ENCODE measurements around the gene FOXO6. TPM values are rescaled to one million over a fixed set of nuclear protein-coding genes. Genes with fewer than 3 reads are reported as not detected.
A peak's percentile ranks its signal among the peaks of the same experiment; 100 is the strongest.

The FOXO6 gene
- total and polyA plus RNA-seq, 2 donors (not counting 1 experiment from before 2014, with no cell fraction given), result under 0.01 TPM; not detected in 1

DNA sequence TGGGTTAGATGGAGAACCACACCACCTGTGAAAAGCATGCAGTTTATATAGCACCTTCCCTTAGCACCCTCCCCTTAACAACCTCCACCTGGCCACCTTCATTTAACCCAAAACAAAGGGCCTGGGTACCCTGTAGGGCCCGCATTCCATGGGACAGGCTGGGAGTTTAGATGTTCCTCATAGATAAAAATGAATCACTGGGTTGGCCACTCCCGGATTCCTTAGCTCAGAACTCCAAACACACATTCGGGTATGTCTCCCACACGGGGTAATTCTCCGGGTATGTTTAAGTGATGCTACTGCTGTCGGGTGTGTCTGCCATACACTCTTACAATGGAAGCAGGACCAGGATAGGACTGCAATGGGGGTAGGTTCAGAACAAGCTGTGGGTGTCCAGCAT, 43.9 kb upstream of the FOXO6 start:
- Histone ChIP-seq H3K27ac (ENCODE audit: insufficient read depth, low read length) (no peak overlapping the region), H3K79me2 (ENCODE audit: control insufficient read depth, insufficient read depth, low read length) (no peaks in the 10 kb centered on the region), H3K27me3 (ENCODE audit: control insufficient read depth, insufficient read depth, low read length) (no peaks in the 10 kb centered on the region), H3K9me3 (ENCODE audit: control insufficient read depth, insufficient read depth, low read depth, low read length) (no peaks in the 10 kb centered on the region), H3K9ac (ENCODE audit: insufficient read depth, low read length) (no peak overlapping the region), H3K4me1 (ENCODE audit: control insufficient read depth, extremely low read depth, insufficient read depth, low read length) (no peaks in the 10 kb centered on the region), H3K4me3 (replicated peaks in 1 of 4; ENCODE audit: control extremely low read depth in 1 of 4, insufficient read depth in 1 of 4, low read depth in 3 of 4, low read length in 4 of 4) (no peak overlapping the region), H3K4me2 (ENCODE audit: extremely low read depth, insufficient read depth, low read length) (no peak overlapping the region), H3K36me3 (ENCODE audit: control insufficient read depth, insufficient read depth, low read length) (no peaks in the 10 kb centered on the region), H4K20me1 (ENCODE audit: control insufficient read depth, extremely low read depth, insufficient read depth, low read length) (no peaks in the 10 kb centered on the region), H2AFZ (ENCODE audit: low read length) (no peak overlapping the region)
- DNase-seq (ENCODE audit: low read depth in 2 of 2), result peak in 1 of 2 donors; percentile 44
- no peak for TF ChIP-seq EZH2 (IDR thresholded peaks at IDR 0.05; ENCODE audit: low read length, missing control alignments)
- TF ChIP-seq, protein P1, sequence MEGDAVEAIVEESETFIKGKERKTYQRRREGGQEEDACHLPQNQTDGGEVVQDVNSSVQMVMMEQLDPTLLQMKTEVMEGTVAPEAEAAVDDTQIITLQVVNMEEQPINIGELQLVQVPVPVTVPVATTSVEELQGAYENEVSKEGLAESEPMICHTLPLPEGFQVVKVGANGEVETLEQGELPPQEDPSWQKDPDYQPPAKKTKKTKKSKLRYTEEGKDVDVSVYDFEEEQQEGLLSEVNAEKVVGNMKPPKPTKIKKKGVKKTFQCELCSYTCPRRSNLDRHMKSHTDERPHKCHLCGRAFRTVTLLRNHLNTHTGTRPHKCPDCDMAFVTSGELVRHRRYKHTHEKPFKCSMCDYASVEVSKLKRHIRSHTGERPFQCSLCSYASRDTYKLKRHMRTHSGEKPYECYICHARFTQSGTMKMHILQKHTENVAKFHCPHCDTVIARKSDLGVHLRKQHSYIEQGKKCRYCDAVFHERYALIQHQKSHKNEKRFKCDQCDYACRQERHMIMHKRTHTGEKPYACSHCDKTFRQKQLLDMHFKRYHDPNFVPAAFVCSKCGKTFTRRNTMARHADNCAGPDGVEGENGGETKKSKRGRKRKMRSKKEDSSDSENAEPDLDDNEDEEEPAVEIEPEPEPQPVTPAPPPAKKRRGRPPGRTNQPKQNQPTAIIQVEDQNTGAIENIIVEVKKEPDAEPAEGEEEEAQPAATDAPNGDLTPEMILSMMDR (conservative IDR thresholded peaks at IDR 0.05 in 1 of 2, IDR thresholded peaks at IDR 0.05 in 1 of 2; ENCODE audit: low read depth in 1 of 2, low read length in 2 of 2), result no peak

- no peak for TF ChIP-seq EZH2 (IDR thresholded peaks at IDR 0.05; ENCODE audit: low read length, missing control alignments)
- TF ChIP-seq, protein P1 (conservative IDR thresholded peaks at IDR 0.05 in 1 of 2, IDR thresholded peaks at IDR 0.05 in 1 of 2; ENCODE audit: low read depth in 1 of 2, low read length in 2 of 2), result no peak
- H3K27ac ChIP-seq (ENCODE audit: insufficient read depth, low read length), result no peak overlapping the region
- H2AFZ ChIP-seq (ENCODE audit: low read length), result no peak overlapping the region
- DNase-seq (ENCODE audit: low read depth in 2 of 2), result no peak
- H3K79me2 ChIP-seq (ENCODE audit: control insufficient read depth, insufficient read depth, low read length), result no peaks in the 10 kb centered on the region
- H3K4me1 ChIP-seq (ENCODE audit: control insufficient read depth, extremely low read depth, insufficient read depth, low read length), result no peaks in the 10 kb centered on the region
- H4K20me1 ChIP-seq (ENCODE audit: control insufficient read depth, extremely low read depth, insufficient read depth, low read length), result no peaks in the 10 kb centered on the region
- H3K4me2 ChIP-seq (ENCODE audit: extremely low read depth, insufficient read depth, low read length), result no peak overlapping the region
- no peaks in the 10 kb centered on the region for H3K36me3 ChIP-seq (ENCODE audit: control insufficient read depth, insufficient read depth, low read length)
- H3K27me3 ChIP-seq (ENCODE audit: control insufficient read depth, insufficient read depth, low read length), result no peaks in the 10 kb centered on the region
- H3K4me3 ChIP-seq (replicated peaks in 1 of 4; ENCODE audit: control extremely low read depth in 1 of 4, insufficient read depth in 1 of 4, low read depth in 3 of 4, low read length in 4 of 4), result no peak overlapping the region
- no peak overlapping the region for H3K9ac ChIP-seq (ENCODE audit: insufficient read depth, low read length)
- no peaks in the 10 kb centered on the region for H3K9me3 ChIP-seq (ENCODE audit: control insufficient read depth, insufficient read depth, low read depth, low read length)
Measured at GRCh38 chr1:41318135-41318534, 43.1 kb upstream of the FOXO6 start.

GRCh38 chr1:41319106-41319755, 42.0 kb upstream of the FOXO6 start:
- no peak overlapping the region for H3K4me2 ChIP-seq (ENCODE audit: extremely low read depth, insufficient read depth, low read length)
- TF ChIP-seq EZH2 (IDR thresholded peaks at IDR 0.05; ENCODE audit: low read length, missing control alignments), result no peak
- TF ChIP-seq, protein P1 (conservative IDR thresholded peaks at IDR 0.05 in 1 of 2, IDR thresholded peaks at IDR 0.05 in 1 of 2; ENCODE audit: low read depth in 1 of 2, low read length in 2 of 2), result no peak
- no peaks in the 10 kb centered on the region for H3K27me3 ChIP-seq (ENCODE audit: control insufficient read depth, insufficient read depth, low read length)
- H3K36me3 ChIP-seq (ENCODE audit: control insufficient read depth, insufficient read depth, low read length), result no peaks in the 10 kb centered on the region
- H2AFZ ChIP-seq (ENCODE audit: low read length), result no peak overlapping the region
- H3K27ac ChIP-seq (ENCODE audit: insufficient read depth, low read length), result no peak overlapping the region
- H3K9ac ChIP-seq (ENCODE audit: insufficient read depth, low read length), result no peak overlapping the region
- H4K20me1 ChIP-seq (ENCODE audit: control insufficient read depth, extremely low read depth, insufficient read depth, low read length), result no peaks in the 10 kb centered on the region
- DNase-seq (ENCODE audit: low read depth in 2 of 2), result no peak
- H3K4me1 ChIP-seq (ENCODE audit: control insufficient read depth, extremely low read depth, insufficient read depth, low read length), result no peaks in the 10 kb centered on the region
- no peaks in the 10 kb centered on the region for H3K79me2 ChIP-seq (ENCODE audit: control insufficient read depth, insufficient read depth, low read length)
- no peak overlapping the region for H3K4me3 ChIP-seq (replicated peaks in 1 of 4; ENCODE audit: control extremely low read depth in 1 of 4, insufficient read depth in 1 of 4, low read depth in 3 of 4, low read length in 4 of 4)
- no peaks in the 10 kb centered on the region for H3K9me3 ChIP-seq (ENCODE audit: control insufficient read depth, insufficient read depth, low read depth, low read length)

Measured in fibroblast of lung (primary cell).